ENCODE data around the gene FRMD3. TPM values are rescaled to one million over a fixed set of nuclear protein-coding genes. Genes with fewer than 3 reads are reported as not detected.

Gene FRMD3
- total RNA-seq, 1 experiment from 2014 or later = 1.9 TPM

- BruUV-seq (replicated peaks) = no TSS peak
- ChIA-PET POLR2A (ENCODE audit: unreplicated experiment) (no interaction called here), CTCF (no interaction called here)
- no peak overlapping the region for H3K4me3 ChIP-seq
- intact Hi-C loops (cut with micrococcal nuclease; ENCODE audit: unreplicated experiment) = no loop called here
- no peaks in the 10 kb centered on the region for H3F3A ChIP-seq (ENCODE audit: insufficient read depth, low read depth)
- no peak overlapping the region for H2AFZ ChIP-seq
- DNase-seq = no peak
- no peaks in the 10 kb centered on the region for H3K36me3 ChIP-seq (ENCODE audit: low read depth)
- no peaks in the 10 kb centered on the region for H3K9me3 ChIP-seq (ENCODE audit: insufficient read depth, low read depth)
- H3K4me2 ChIP-seq = no peak overlapping the region
- H3K27ac ChIP-seq = no peak overlapping the region
- TF ChIP-seq EZH2 (IDR thresholded peaks at IDR 0.05; ENCODE audit: low read depth) (no peak), CTCF (conservative IDR thresholded peaks at IDR 0.05) (no peak)
- H4K20me1 ChIP-seq (ENCODE audit: insufficient read depth) = no peaks in the 10 kb centered on the region
- no peaks in the 10 kb centered on the region for H3K27me3 ChIP-seq (ENCODE audit: insufficient read depth, low read depth)
- no peaks in the 10 kb centered on the region for H3K9me2 ChIP-seq (ENCODE audit: insufficient read depth)
- no peaks in the 10 kb centered on the region for H3K4me1 ChIP-seq (replicated peaks; ENCODE audit: insufficient read depth)
- H3K79me2 ChIP-seq (ENCODE audit: low read depth) = no peaks in the 10 kb centered on the region
Measured at GRCh38 chr9:83447351-83447750, 90.8 kb downstream of the FRMD3 start.

- H3K9me3 ChIP-seq (ENCODE audit: insufficient read depth, low read depth) = no peaks in the 10 kb centered on the region
- intact Hi-C loops (cut with micrococcal nuclease; ENCODE audit: unreplicated experiment) = no loop called here
- no peaks in the 10 kb centered on the region for H3K9me2 ChIP-seq (ENCODE audit: insufficient read depth)
- no peaks in the 10 kb centered on the region for H3K4me1 ChIP-seq (replicated peaks; ENCODE audit: insufficient read depth)
- H3K27ac ChIP-seq = no peak overlapping the region
- DNase-seq = no peak
- no peaks in the 10 kb centered on the region for H3F3A ChIP-seq (ENCODE audit: insufficient read depth, low read depth)
- no TSS peak for BruUV-seq (replicated peaks)
- POLR2A ChIA-PET (ENCODE audit: unreplicated experiment) = no interaction called here
- H3K79me2 ChIP-seq (ENCODE audit: low read depth) = no peaks in the 10 kb centered on the region
- CTCF ChIA-PET = no interaction called here
- H3K4me2 ChIP-seq = no peak overlapping the region
- TF ChIP-seq CTCF (conservative IDR thresholded peaks at IDR 0.05) (no peak), EZH2 (IDR thresholded peaks at IDR 0.05; ENCODE audit: low read depth) (no peak)
- H3K4me3 ChIP-seq = no peak overlapping the region
- no peaks in the 10 kb centered on the region for H3K36me3 ChIP-seq (ENCODE audit: low read depth)
- no peaks in the 10 kb centered on the region for H4K20me1 ChIP-seq (ENCODE audit: insufficient read depth)
- no peaks in the 10 kb centered on the region for H3K27me3 ChIP-seq (ENCODE audit: insufficient read depth, low read depth)
- H2AFZ ChIP-seq = no peak overlapping the region
Measured at GRCh38 chr9:83445703-83446265, 92.4 kb downstream of the FRMD3 start.

- intact Hi-C loops (cut with micrococcal nuclease; ENCODE audit: unreplicated experiment) = no loop called here
- Histone ChIP-seq H2AFZ (no peak overlapping the region), H3K4me3 (no peak overlapping the region), H3K79me2 (ENCODE audit: low read depth) (no peaks in the 10 kb centered on the region), H4K20me1 (ENCODE audit: insufficient read depth) (no peaks in the 10 kb centered on the region), H3K36me3 (ENCODE audit: low read depth) (no peaks in the 10 kb centered on the region), H3K27me3 (ENCODE audit: insufficient read depth, low read depth) (no peaks in the 10 kb centered on the region), H3K9me2 (ENCODE audit: insufficient read depth) (no peaks in the 10 kb centered on the region), H3K4me1 (replicated peaks; ENCODE audit: insufficient read depth) (no peaks in the 10 kb centered on the region), H3K9me3 (ENCODE audit: insufficient read depth, low read depth) (no peaks in the 10 kb centered on the region), H3K27ac (no peak overlapping the region), H3K4me2 (no peak overlapping the region), H3F3A (ENCODE audit: insufficient read depth, low read depth) (no peaks in the 10 kb centered on the region)
- POLR2A ChIA-PET (ENCODE audit: unreplicated experiment) = no interaction called here
- no TSS peak for BruUV-seq (replicated peaks)
- CTCF ChIA-PET = no interaction called here
- DNase-seq = no peak
- TF ChIP-seq EZH2 (IDR thresholded peaks at IDR 0.05; ENCODE audit: low read depth) = no peak
- TF ChIP-seq CTCF (conservative IDR thresholded peaks at IDR 0.05) = no peak
Measured at GRCh38 chr9:83444110-83444509, 94.1 kb downstream of the FRMD3 start.
